ENCODE measurements around the gene NAALADL2.

- TF ChIP-seq MAX (IDR thresholded peaks at IDR 0.05) (no peak), FOXM1 (IDR thresholded peaks at IDR 0.05; ENCODE audit: borderline replicate concordance, low read depth) (no peak), EP300 (IDR thresholded peaks at IDR 0.05; ENCODE audit: borderline replicate concordance) (no peak), REST (IDR thresholded peaks at IDR 0.05; ENCODE audit: low read depth) (no peak)
These were observed 407.3 kb downstream of the NAALADL2 start for GRCh38 chr3:175266478-175266877.
